Measurements from ENCODE around the gene SLC9A8. TPM values are rescaled to one million over a fixed set of nuclear protein-coding genes. Genes with fewer than 3 reads are reported as not detected.

SLC9A8 gene
- total and polyA plus RNA-seq, 3 experiments from 2014 or later = 7.7 to 12.0 (median 11.5) TPM

Other genes starting within 250 kb of the SLC9A8 start
- 1 to 10 TPM; 7.6 to 7.8 TPM for gene PTGIS, start 244.7 kb upstream of the SLC9A8 start, total RNA-seq
- 0.15 TPM for gene PTGIS, start 244.7 kb upstream of the SLC9A8 start, polyA plus RNA-seq
- gene B4GALT5, start 99.0 kb upstream of the SLC9A8 start, total RNA-seq = 10 to 100 TPM; 37.5 to 39.1 TPM
- gene B4GALT5, start 99.0 kb upstream of the SLC9A8 start, polyA plus RNA-seq = 2.0 TPM
- gene SPATA2, start 102.7 kb downstream of the SLC9A8 start, total RNA-seq = 10 to 100 TPM; 15.0 to 16.0 TPM
- gene SPATA2, start 102.7 kb downstream of the SLC9A8 start, polyA plus RNA-seq = 5.3 TPM
- 10 to 100 TPM; 64.0 to 67.1 TPM for gene RNF114, start 123.6 kb downstream of the SLC9A8 start, total RNA-seq
- gene RNF114, start 123.6 kb downstream of the SLC9A8 start, polyA plus RNA-seq = 112 TPM
- gene SNAI1, start 170.2 kb downstream of the SLC9A8 start, total RNA-seq = under 1 TPM; 0.42 to 0.49 TPM
- 0.60 TPM for gene SNAI1, start 170.2 kb downstream of the SLC9A8 start, polyA plus RNA-seq

Measured in CD8-positive, alpha-beta memory T cell (primary cell).